Stimulated activated CD4-positive, alpha-beta T cell treated with anti-CD3 and anti-CD28 coated beads, Interleukin-15, amount 100 ng/mL, for 48 hours (primary cell): ENCODE measurements around the gene TRPM8.
"Not testable (repeated sequence)": the region's sequence is repeated elsewhere in the genome, so short reads cannot be mapped to it uniquely, and the experiment has no call there.

Experiments
- DNase-seq, 2 donors: peaks; one replicate each; pipeline ENCODE4 v3.0.0-alpha.2; 2020; ENCODE audit warnings: low read depth in 2 of 2

The TRPM8 gene

GRCh38 chr2:233936089-233936488, 18.9 kb downstream of the TRPM8 start:
- DNase-seq, result no peak

GRCh38 chr2:233938676-233939370, 21.6 kb downstream of the TRPM8 start:
- DNase-seq, result no peak

- no peak for DNase-seq
Measured at GRCh38 chr2:233940376-233941276, 23.5 kb downstream of the TRPM8 start.

GRCh38 chr2:233942731-233943130, 25.6 kb downstream of the TRPM8 start:
- DNase-seq, result no peak

GRCh38 chr2:233944269-233944668, 27.1 kb downstream of the TRPM8 start:
- DNase-seq, result no peak

GRCh38 chr2:233944722-233945121, 27.5 kb downstream of the TRPM8 start:
- DNase-seq, result no peak

GRCh38 chr2:233945146-233945545, 28.0 kb downstream of the TRPM8 start:
- no peak for DNase-seq

GRCh38 chr2:233950078-233950825, 33.1 kb downstream of the TRPM8 start:
- no peak for DNase-seq

GRCh38 chr2:233952335-233952734, 35.2 kb downstream of the TRPM8 start:
- DNase-seq, result no peak

GRCh38 chr2:233953087-233953801, 36.1 kb downstream of the TRPM8 start:
- DNase-seq, result no peak

- no peak for DNase-seq
Measured at GRCh38 chr2:233960203-233960602, 43.0 kb downstream of the TRPM8 start.

GRCh38 chr2:233961905-233962304, 44.7 kb downstream of the TRPM8 start:
- DNase-seq, result no peak

GRCh38 chr2:233964581-233964980, 47.4 kb downstream of the TRPM8 start:
- DNase-seq, result no peak

- no peak for DNase-seq
Measured at GRCh38 chr2:233965032-233965603, 47.9 kb downstream of the TRPM8 start.

- not testable (repeated sequence) for DNase-seq
Measured at GRCh38 chr2:233965646-233966045, 48.5 kb downstream of the TRPM8 start.

- no peak for DNase-seq
Measured at GRCh38 chr2:233966388-233966787, 49.2 kb downstream of the TRPM8 start.

- DNase-seq, result no peak
Measured at GRCh38 chr2:233967164-233967563, 50.0 kb downstream of the TRPM8 start.

- no peak for DNase-seq
Measured at GRCh38 chr2:233968556-233968955, 51.4 kb downstream of the TRPM8 start.

- DNase-seq, result not testable (repeated sequence)
Measured at GRCh38 chr2:233972460-233972859, 55.3 kb downstream of the TRPM8 start.

- no peak for DNase-seq
Measured at GRCh38 chr2:233972941-233973575, 55.9 kb downstream of the TRPM8 start.

- no peak for DNase-seq
Measured at GRCh38 chr2:233973786-233974185, 56.6 kb downstream of the TRPM8 start.
